ENCODE measurements around the gene UBE3A.
"Not testable (repeated sequence)": the region's sequence is repeated elsewhere in the genome, so short reads cannot be mapped to it uniquely, and the experiment has no call there.

Gene UBE3A

GRCh38 chr15:25437777-25438600, 835 bp downstream of the UBE3A start:
- peak; percentile 61 for DNase-seq (ENCODE audit: low spot score)

DNA sequence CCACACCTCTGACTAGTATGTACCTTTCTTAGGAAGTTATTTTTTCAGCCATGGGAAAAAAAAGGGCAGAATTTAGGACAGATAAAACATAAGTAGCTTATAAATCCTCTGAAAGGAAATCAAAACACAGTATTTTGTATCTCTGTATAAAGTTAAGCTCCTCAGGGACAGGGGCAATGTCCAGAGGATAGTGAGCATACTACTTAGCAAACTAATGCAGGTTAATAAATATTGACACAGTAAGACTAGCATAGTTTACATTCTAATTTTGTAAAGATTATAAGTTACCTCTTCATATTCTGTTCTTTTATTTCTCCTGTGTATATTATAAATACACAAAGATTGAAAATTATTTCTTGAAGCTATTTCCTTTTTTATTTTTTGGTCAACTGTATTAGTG, 2.1 kb downstream of the UBE3A start:
- DNase-seq (ENCODE audit: low spot score) = no peak

DNA sequence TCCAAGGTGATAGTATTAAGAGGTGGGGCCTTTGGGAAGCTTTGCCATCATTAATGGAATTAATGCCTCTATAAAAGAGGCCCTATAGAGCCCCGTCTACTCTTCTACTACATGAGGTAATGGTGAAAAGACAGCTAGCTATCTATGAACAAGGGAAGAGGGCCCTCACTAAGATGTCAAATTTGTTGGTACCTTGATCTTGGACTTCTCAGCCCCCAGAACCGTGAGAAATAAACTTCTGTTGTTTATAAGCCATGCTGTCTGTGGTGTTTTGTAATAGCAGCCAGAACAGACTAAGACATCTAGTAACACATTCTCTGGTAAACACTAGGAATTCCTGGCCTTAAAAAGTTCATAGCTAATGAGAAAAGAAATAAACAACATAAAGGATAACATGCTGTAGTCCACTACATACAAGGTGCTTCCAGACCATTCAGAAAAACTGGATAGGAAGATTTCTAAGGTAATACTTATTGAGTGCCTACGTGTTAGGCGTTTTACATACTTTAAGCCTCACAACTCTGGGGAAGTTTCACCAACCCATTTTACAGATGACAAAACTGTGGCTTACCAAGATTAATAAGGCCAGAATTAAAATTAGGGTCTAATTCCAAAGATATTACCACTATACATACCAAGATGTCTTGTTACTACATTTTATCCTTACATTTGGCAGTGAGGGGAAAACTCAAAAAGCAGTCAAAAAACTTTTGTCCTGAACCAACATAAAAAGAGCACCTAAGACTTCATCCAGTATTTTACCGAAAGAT, 3.2 kb downstream of the UBE3A start:
- DNase-seq (ENCODE audit: low spot score) = no peak

- no peak for DNase-seq (ENCODE audit: low spot score)
Observed at GRCh38 chr15:25433118-25433865, 5.5 kb downstream of the UBE3A start.

- no peak for DNase-seq (ENCODE audit: low spot score)
Observed at GRCh38 chr15:25431836-25432561, 6.8 kb downstream of the UBE3A start.

DNA sequence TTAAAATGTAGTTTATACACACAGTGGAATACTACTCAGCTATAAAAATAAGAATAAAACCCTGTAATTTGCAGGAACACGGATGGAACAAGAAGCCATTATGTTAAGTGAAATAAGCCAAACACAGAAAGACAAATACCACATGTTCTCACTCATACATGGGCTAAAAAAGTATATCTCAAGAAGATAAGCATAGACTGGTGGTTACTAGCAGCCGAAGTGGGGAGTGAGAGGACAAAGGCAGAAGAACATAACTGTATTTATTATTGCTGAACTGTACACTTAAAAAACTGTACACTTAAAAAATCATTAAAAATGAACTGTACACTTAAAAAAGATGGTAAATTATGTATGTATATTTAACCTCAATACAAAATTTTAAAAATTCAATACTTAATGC, 11.0 kb downstream of the UBE3A start:
- DNase-seq (ENCODE audit: low spot score) = no peak

DNA sequence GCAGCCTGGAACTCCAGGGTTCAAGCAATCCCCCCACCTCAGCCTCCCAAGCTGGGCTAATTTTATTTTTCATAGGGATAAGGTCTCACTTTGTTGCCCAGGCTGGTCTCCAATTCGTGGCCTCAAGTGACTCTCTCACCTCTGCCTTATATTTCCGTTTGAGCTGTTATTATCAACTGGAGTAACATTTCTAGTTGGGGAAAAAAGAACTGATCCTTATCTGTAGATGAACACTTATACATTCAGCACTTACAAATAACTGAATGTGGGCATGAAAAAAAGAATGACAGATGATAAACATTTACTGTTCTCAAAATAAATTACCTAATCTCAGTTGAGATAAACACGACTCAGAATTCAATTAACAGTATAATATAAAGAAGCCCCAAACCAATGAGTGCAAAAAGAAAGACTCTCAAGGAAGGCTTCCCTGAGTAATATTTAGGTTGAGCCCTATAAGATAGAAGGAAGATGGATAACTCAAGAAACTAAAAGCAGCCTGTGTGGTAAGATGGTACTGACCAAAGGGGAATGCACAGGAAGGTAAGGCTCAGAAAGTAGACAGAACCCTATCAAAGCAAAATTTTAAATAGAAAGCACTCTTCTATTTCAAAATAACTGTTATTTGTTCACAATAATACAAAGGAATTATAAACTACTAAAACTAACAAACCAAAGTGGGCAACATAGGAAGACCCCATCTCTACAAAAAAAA, 11.8 kb downstream of the UBE3A start:
- no peak for DNase-seq (ENCODE audit: low spot score)

- DNase-seq (ENCODE audit: low spot score) = no peak
Observed at GRCh38 chr15:25424073-25424472, 14.8 kb downstream of the UBE3A start.

DNA sequence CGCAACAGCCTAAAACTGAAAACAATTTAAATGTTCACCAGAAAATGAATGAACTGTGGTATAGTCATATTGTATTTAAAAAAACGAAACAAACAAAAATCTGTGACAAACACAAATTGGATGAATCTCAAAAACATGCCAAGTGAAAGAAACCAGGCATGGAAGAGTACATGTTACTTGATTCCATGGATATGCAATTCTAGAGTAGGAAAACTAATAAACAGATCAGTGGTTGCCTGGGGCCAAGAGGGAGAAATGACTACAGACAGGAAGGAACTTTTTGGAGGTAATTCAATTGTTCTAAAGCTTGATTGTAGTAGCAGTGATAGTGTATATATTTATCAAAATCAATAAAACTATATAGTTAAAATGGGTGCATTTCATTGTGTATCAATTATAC, 16.8 kb downstream of the UBE3A start:
- DNase-seq (ENCODE audit: low spot score) = no peak

GRCh38 chr15:25418202-25418601, 20.6 kb downstream of the UBE3A start:
- DNase-seq (ENCODE audit: low spot score) = no peak

- no peak for DNase-seq (ENCODE audit: low spot score)
Observed at GRCh38 chr15:25417604-25418003, 21.2 kb downstream of the UBE3A start.

DNA sequence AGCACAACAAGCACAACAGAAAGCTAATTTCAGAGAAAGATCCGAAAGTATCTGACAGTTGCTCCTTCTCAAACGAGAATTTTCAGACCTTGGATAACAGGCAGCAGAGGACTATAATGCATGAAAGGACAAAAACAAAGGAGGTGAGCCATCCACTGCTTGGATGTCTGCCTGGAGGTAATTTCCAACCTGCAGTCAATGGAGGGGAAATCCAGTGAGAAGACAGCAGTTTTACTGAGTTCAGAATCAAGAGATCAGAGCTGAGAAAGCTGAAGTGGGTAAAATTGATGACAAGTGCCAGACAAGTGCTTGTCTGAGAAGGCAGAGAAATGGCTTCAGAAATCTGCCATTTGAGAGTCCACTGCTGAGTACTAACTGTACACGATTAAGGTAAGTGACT, 22.1 kb downstream of the UBE3A start:
- DNase-seq (ENCODE audit: low spot score) = no peak

DNA sequence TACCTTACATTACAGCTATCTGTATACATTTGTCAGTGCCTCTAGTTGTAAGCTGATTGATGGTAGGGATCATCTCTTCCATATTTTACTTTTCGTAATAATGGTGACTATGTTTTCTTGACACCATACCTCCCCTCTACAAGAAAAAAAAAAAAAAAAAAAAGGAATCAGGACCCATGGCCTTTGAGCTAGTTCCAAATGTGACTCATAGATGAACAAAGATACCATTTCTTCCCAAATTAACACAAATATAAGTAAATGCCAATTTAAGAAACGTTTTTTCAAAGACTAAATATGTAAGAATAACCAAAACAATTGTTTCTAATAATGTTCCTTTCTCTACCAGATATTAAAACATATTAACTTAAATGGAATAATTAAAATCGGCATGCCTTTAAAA, 23.1 kb downstream of the UBE3A start:
- no peak for DNase-seq (ENCODE audit: low spot score)

DNA sequence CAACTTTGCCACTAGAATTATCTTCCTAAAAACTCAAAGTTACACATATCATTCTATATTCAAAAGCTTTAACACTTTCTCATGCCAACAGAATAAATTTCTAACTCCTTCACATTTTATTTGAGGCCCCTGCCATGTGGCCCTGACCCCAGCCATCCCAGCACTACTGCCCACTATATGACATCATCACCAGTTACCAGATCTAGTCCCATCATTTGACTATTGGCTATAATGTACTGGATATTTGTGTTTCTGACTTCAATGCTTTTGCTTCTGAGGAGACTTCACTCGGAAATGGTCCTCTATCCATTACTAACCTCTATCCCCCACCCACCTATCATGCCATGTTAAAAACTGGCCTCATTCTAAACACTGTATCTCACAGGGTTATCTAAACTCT, 23.6 kb downstream of the UBE3A start:
- DNase-seq (ENCODE audit: low spot score) = no peak

- DNase-seq (ENCODE audit: low spot score) = no peak
Observed at GRCh38 chr15:25410649-25411048, 28.2 kb downstream of the UBE3A start.

DNA sequence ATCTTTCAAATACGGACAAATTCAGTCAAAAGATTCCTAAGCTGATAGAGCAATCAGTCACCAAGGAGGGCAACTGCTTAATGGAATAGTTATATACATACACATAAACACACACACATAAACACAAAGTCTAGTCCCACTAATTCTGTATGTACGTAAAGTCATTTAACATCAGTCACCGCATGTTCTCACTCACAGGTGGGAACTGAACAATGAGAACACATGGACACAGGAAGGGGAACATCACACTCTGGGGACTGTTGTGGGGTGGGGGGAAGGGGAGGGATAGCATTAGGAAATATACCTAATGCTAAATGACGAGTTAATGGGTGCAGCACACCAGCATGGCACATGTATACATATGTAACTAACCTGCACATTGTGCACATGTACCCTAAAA, 29.1 kb downstream of the UBE3A start:
- not testable (repeated sequence) for DNase-seq (ENCODE audit: low spot score)

DNA sequence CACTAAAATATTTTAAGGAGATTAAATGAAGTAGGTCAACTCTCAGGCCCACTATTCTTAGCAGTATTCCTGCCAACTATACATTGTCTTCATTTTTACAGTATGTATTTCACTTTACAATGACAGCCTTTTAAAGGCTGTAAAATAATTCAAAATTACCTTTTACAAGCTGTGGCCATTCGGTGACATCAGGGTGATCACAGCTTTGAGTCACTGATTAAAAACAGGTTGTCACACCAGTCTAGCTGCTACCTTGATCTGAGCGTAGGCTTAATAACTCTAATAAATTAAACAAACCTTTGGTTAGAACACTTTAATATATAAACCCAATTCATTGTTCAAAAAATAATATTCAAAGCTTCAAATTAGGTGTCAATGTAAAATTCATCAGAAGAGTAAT, 29.9 kb downstream of the UBE3A start:
- no peak for DNase-seq (ENCODE audit: low spot score)

DNA sequence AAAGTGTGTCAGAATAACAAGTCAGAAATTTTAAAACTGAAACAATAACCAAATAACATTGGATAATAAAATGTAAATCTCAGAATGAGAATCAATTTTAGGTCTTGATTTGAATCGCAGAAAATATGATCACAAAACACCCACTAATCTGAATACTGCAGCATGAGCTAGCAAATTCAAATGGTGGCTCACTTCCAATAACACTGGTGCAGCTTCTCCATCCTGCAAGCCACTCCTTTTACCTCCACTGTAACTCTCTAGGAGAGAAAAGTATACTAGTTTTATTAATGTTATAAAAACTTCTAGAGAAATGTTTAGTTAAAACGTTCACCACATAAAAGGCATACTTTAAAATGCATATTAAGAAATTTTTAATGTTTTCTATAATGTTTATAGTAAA, 30.4 kb downstream of the UBE3A start:
- no peak for DNase-seq (ENCODE audit: low spot score)

DNA sequence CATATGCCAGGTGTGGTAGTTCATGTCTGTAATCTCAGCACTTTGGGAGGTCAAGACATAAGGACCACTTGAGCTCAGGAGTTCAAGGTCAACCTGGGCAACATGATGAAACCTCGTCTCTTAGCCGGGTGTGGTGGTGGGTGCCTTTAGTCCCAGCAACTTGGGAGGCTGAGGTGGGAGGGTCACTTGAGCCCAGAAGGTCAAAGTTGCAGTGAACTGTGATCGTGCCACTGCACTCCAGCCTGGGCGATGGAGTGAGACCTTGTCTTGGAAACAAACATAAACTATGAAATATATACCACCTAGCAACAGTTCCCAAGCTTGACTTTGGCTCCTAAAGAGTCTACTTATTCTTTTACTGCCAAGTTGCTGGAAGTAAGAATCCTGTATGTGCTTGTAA, 30.9 kb downstream of the UBE3A start:
- DNase-seq (ENCODE audit: low spot score) = no peak

GRCh38 chr15:25406846-25407245, 32.0 kb downstream of the UBE3A start:
- DNase-seq (ENCODE audit: low spot score) = no peak

DNA sequence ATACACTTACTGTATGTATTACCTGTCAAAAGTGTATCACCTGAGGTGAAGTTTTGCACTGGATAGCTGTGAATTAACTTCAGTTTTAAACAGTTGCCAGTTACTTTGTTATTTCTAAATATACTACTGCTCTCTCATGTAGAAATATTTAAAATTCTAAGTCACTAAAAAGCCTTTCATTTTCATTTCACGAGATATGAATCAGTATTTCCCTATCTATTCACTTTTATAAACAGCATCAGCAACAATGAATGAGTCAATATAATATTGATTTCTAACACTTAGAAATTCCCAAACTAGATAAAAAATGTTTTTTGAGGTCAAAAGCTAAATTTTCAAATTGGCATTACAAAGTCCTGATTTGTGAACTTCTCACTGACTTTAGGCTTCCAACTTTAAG, 32.6 kb downstream of the UBE3A start:
- DNase-seq (ENCODE audit: low spot score) = no peak

DNA sequence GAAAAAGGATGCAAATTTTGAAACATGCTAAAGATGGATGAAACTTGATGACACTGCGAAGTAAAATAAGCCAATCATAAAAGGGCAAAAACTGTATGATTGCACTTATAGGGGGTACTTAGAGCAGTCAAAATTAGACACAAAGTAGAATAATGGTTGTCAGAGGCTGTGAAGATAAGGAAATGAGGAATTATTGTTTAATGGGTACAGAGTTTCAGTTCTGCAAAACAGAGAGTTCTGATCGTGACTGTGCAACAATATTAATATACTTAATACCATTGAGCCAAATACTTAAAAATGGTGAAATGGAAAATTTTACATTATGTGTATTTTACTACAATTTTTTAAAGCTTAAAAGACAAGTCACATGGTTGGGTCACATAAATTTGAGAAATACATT, 35.1 kb downstream of the UBE3A start:
- DNase-seq (ENCODE audit: low spot score) = no peak
